Measurements from ENCODE around the gene FMNL3. TPM values are rescaled to one million over a fixed set of nuclear protein-coding genes. Genes with fewer than 3 reads are reported as not detected.

The FMNL3 gene
- total and polyA plus RNA-seq, 2 of the 8 experiments (the other 6 are each of a cell fraction or from before 2014, with no cell fraction given), result 8.6 to 29.0 TPM

DNA sequence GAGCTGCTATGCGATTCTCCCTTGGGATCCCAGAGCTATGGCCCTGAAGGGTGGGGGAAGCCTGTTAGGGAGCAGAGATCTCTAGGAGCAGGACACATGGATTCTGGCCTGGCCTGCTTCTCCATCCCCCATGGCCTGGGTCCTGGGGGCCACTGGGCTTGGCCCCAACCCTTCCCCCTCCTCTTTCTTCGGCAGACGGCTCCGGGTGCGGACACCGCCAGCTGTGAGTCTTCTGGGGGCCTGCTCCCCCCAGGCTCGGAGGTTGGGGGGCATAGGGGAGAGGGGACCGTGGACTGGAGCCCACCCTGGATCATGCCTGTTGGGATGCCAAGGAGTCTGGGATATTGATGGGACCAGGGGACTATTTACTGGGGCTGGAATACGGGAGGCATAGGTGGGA lies 74.8 kb downstream of the FMNL3 start (continued):
- TF ChIP-seq, protein P1, sequence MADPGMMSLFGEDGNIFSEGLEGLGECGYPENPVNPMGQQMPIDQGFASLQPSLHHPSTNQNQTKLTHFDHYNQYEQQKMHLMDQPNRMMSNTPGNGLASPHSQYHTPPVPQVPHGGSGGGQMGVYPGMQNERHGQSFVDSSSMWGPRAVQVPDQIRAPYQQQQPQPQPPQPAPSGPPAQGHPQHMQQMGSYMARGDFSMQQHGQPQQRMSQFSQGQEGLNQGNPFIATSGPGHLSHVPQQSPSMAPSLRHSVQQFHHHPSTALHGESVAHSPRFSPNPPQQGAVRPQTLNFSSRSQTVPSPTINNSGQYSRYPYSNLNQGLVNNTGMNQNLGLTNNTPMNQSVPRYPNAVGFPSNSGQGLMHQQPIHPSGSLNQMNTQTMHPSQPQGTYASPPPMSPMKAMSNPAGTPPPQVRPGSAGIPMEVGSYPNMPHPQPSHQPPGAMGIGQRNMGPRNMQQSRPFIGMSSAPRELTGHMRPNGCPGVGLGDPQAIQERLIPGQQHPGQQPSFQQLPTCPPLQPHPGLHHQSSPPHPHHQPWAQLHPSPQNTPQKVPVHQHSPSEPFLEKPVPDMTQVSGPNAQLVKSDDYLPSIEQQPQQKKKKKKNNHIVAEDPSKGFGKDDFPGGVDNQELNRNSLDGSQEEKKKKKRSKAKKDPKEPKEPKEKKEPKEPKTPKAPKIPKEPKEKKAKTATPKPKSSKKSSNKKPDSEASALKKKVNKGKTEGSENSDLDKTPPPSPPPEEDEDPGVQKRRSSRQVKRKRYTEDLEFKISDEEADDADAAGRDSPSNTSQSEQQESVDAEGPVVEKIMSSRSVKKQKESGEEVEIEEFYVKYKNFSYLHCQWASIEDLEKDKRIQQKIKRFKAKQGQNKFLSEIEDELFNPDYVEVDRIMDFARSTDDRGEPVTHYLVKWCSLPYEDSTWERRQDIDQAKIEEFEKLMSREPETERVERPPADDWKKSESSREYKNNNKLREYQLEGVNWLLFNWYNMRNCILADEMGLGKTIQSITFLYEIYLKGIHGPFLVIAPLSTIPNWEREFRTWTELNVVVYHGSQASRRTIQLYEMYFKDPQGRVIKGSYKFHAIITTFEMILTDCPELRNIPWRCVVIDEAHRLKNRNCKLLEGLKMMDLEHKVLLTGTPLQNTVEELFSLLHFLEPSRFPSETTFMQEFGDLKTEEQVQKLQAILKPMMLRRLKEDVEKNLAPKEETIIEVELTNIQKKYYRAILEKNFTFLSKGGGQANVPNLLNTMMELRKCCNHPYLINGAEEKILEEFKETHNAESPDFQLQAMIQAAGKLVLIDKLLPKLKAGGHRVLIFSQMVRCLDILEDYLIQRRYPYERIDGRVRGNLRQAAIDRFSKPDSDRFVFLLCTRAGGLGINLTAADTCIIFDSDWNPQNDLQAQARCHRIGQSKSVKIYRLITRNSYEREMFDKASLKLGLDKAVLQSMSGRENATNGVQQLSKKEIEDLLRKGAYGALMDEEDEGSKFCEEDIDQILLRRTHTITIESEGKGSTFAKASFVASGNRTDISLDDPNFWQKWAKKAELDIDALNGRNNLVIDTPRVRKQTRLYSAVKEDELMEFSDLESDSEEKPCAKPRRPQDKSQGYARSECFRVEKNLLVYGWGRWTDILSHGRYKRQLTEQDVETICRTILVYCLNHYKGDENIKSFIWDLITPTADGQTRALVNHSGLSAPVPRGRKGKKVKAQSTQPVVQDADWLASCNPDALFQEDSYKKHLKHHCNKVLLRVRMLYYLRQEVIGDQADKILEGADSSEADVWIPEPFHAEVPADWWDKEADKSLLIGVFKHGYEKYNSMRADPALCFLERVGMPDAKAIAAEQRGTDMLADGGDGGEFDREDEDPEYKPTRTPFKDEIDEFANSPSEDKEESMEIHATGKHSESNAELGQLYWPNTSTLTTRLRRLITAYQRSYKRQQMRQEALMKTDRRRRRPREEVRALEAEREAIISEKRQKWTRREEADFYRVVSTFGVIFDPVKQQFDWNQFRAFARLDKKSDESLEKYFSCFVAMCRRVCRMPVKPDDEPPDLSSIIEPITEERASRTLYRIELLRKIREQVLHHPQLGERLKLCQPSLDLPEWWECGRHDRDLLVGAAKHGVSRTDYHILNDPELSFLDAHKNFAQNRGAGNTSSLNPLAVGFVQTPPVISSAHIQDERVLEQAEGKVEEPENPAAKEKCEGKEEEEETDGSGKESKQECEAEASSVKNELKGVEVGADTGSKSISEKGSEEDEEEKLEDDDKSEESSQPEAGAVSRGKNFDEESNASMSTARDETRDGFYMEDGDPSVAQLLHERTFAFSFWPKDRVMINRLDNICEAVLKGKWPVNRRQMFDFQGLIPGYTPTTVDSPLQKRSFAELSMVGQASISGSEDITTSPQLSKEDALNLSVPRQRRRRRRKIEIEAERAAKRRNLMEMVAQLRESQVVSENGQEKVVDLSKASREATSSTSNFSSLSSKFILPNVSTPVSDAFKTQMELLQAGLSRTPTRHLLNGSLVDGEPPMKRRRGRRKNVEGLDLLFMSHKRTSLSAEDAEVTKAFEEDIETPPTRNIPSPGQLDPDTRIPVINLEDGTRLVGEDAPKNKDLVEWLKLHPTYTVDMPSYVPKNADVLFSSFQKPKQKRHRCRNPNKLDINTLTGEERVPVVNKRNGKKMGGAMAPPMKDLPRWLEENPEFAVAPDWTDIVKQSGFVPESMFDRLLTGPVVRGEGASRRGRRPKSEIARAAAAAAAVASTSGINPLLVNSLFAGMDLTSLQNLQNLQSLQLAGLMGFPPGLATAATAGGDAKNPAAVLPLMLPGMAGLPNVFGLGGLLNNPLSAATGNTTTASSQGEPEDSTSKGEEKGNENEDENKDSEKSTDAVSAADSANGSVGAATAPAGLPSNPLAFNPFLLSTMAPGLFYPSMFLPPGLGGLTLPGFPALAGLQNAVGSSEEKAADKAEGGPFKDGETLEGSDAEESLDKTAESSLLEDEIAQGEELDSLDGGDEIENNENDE (IDR thresholded peaks at IDR 0.05; ENCODE audit: insufficient replicate concordance, low read length), result no peak
- no peak for TF ChIP-seq PHF8 (conservative IDR thresholded peaks at IDR 0.05; ENCODE audit: low read depth, low read length)
- no peak for TF ChIP-seq GTF2F1 (IDR thresholded peaks at IDR 0.05; ENCODE audit: borderline replicate concordance, low read depth, low read length)
- no peak for TF ChIP-seq RXRA (IDR thresholded peaks at IDR 0.05; ENCODE audit: insufficient read depth, low read depth, low read length)
- no peak for TF ChIP-seq SUZ12 (IDR thresholded peaks at IDR 0.05; ENCODE audit: low read length)
- no peak for TF ChIP-seq HDAC6 (IDR thresholded peaks at IDR 0.05; ENCODE audit: low read depth, low read length)
- TF ChIP-seq, protein P2, sequence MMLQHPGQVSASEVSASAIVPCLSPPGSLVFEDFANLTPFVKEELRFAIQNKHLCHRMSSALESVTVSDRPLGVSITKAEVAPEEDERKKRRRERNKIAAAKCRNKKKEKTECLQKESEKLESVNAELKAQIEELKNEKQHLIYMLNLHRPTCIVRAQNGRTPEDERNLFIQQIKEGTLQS (IDR thresholded peaks at IDR 0.05; ENCODE audit: insufficient read depth, low read depth, low read length), result no peak

All from H1 (cell line).